NCI-H2081 (cell line): Measurements from ENCODE around the gene GJA5.
"Not testable (repeated sequence)": the region's sequence is repeated elsewhere in the genome, so short reads cannot be mapped to it uniquely, and the experiment has no call there.

Experiments
- DNase-seq, 2 experiments: peaks; one replicate each; lab custom pipeline; 2025; lab: John Stamatoyannopoulos, UW

GJA5 gene

DNA sequence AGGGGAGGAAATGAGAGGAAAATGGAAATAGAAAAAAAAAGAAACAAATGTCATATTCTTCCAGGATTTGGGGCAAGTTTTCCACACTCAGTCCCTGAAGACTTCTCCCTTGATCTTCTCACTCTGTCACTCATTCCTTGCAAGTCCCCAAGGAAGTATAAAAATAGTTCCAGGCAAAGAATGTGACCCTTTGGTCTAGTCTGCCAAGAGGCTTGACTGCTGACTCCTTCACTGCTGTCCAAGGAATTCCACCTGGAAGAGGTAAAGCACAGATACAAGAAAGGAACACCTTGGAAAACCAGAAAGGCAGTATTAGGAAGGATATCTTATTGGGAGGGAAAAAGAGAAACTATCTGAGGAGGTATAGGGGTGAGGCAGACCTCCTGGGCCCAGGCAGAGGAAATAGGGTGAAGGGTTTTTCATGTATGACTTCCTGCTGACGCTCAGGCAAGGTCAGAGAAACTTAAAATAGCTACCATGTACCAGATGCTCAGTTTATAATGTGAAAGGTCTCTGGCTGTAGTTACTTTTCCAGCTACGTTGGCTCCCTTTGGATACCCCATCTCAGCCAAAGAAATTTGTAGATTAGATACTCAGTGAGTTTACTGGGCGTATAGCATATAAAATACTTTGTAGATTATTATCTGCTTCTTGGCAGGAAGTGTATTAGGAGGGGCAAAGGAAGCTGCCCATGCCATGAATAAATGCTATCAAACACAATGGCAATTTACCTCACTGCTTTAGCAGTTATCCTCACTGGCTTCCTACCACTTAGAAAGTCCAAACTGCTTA is 2.0 kb upstream of the GJA5 start:
- DNase-seq: no peak

DNA sequence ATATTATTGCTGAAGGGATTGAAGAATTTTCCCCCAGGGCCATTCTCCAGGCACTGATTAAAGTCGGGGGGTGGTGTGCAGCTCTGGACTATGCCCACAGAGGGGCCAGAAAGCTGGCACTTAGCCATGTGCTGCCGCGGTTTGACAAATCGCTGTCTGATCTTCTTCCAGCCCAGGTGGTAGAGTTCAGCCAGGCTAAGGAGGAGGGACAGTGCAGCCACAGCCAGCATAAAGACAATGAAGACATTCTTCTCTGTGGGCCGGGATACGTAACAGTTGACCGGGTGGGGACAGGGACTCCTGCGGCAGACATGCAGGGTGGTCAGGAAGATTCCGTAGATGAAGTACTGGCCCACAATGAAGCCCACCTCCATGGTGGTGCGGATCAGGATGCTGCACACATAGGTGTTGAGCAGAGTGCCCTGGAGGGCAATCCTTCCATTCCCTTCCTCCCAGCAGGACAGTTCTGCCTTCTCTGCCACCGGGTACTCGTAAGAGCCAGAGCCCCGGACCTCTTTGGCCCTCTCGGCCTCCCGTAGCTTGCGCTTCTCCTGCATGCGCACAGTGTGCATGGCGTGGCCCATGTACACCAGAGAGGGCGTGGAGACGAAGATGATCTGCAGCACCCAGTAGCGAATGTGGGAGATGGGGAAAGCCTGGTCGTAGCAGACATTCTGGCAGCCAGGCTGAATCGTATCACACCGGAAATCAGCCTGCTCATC is 1.9 kb downstream of the GJA5 start:
- DNase-seq: no peak

GRCh38 chr1:147757015-147757990 is 3.1 kb downstream of the GJA5 start:
- no peak for DNase-seq

- DNase-seq: no peak
Observed at GRCh38 chr1:147756341-147756740, 4.1 kb downstream of the GJA5 start.

- DNase-seq: no peak
Observed at GRCh38 chr1:147754661-147755060, 5.7 kb downstream of the GJA5 start.

GRCh38 chr1:147753081-147753480 is 7.3 kb downstream of the GJA5 start:
- DNase-seq: no peak

DNA sequence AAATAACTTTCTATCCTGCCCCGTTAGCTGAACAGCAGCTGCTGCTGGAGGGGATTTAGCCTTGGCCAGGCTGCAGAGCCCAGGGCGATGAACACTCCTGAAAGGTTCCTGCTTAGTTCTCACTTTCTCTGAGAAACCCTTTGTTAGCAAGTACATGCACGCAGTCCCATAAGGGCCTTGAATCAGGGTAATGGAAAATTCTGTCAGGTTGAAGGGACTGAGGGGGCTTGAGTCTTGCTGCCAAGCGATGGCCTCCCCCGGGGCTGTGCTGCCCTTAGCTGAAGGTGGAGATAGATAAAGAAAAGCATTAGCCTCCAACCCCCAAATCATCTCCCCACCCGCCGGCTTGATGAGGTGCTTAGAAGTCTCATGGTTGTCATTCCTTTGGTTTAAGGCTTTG is 7.9 kb downstream of the GJA5 start:
- no peak for DNase-seq

- no peak for DNase-seq
Observed at GRCh38 chr1:147751346-147751745, 9.1 kb downstream of the GJA5 start.

DNA sequence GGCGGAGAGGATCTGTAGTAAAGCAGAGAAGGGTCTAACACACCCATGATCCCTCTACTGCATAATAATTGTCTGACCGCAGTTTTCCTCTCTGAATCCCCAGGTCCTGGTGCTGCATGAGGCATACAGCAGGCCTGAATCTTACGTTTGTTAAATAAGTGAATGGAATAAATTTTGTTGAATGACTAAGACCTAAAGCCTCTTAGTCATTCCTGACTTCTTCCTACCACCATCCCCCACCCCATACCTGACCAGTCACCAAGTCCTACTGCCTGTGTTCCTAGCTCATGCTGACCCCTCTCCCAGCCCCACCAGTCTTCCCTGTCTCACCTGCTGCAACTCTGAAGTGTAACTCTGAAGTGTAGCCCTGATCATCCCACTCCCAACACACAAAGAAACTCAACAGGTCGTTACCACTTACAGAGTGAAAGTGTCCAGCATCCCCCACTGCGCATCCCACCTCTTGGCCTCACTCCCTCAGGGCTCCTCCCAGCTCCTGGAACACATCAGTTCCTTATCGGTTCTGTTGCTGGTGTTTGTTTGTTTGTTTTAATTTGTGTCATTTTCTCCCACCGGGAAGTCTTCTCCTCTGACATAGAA is 9.7 kb downstream of the GJA5 start:
- no peak for DNase-seq

GRCh38 chr1:147749792-147750191 is 10.6 kb downstream of the GJA5 start:
- no peak for DNase-seq

- DNase-seq: no peak
Observed at GRCh38 chr1:147748676-147749350, 11.6 kb downstream of the GJA5 start.

GRCh38 chr1:147747966-147748365 is 12.4 kb downstream of the GJA5 start:
- DNase-seq: no peak

DNA sequence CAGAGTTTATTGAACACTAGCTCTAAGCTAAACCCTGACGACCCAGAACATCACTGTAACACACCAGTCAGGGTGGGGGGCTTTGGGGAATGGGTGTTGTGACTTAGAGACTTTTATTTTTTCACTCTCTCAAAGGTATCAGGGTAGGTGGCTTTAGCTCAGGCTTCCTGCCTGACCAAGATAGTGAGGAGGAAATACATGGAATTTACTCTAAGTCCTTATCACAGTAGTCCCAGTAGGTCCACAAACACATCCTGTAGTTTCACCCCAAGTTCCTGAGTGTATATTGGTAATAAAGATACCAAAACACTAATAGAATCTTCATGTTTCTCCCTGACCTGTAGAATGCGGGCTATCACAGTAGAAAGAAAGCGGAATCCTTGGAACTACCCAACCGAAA is 15.1 kb downstream of the GJA5 start:
- no peak for DNase-seq

DNA sequence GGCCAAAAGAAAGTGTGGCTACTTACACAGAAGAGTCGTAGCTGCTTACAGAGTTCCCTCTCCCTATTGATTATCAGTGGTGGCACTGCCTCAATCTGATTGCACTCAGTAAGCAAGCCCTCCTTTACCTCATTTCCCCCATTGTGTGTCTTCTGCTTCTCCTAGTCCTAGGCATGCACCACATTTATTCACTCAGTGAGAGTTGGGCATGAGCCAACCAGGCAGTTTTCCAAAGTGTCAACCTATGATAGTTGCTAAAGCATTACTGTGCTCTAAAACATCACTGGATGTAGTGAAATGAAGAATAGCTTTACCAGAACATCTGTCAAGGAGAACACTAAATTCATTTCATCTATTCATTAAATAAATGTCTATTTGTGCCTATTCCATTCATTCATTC is 19.3 kb downstream of the GJA5 start:
- no peak for DNase-seq

DNA sequence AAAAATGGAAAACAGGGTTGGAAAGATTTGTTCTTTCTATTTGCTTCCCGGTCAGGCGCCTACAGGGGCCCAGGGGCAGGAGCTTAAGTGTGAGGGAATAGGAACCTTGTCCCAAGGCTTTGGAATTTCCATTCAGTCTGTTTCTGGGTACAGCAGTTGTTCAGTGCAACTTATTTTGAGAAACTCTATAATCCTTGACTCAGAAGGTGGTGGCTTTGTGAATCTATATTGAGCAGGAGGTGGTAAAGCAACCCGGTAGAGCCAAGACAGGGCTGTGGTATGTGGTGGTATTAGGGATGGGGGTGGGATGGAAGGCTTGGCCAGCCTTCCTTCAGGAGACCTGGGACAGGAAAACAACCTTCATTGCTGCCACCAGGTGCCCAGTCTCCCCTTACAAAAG is 20.0 kb downstream of the GJA5 start:
- DNase-seq: no peak

- DNase-seq: no peak
Observed at GRCh38 chr1:147738739-147739476, 21.5 kb downstream of the GJA5 start.

- no peak for DNase-seq
Observed at GRCh38 chr1:147738129-147738528, 22.3 kb downstream of the GJA5 start.

DNA sequence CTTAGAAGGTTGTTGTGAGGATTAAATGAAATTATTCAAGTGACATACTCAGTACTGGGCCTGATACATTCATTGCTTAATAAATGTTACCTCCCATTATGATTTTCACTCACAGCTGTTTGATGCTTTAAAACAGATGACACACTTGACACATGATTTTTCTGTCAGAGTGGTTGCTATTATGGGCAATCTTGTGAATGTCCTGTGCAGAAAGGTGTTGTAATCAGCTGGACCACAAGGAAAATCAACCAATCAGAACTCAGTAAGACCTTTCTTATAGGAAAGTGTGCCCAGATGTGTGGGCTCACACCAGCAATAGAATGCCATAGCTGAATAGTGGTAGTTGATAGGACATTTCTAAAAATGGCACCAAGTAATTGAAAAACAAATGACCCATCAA is 23.5 kb downstream of the GJA5 start:
- DNase-seq: no peak

DNA sequence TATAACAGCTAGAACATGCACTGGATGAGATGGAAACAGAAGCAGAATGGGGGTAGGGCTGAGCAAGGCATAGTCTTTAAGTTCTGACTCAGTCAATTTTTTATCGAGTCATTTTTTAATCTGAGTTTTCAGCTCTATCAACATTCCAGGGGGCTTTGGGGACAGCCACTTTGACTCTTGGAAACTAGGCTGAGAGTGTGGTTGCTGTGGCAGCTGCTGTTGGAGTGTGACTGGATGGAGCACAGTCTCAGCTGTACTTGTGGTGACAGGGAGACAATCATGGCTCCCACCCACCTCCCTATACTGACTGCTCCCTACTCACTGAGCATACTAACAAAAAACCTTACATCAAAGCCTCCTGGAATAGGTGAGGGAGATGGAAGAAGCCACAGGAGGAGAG is 25.0 kb downstream of the GJA5 start:
- no peak for DNase-seq

GRCh38 chr1:147734291-147734841 is 26.0 kb downstream of the GJA5 start:
- DNase-seq: not testable (repeated sequence)
